RWPE2 (cell line): Measurements from ENCODE around the gene ARL4C.

Experiments used
- ATAC-seq: fragments of 200-7000 bp; cut with Tn5 transposase; 3 replicates; pipeline ENCODE4 v1.9.1; 2021; ENCODE audit warnings: low read depth
- DNase-seq: peaks from one replicate; pipeline ENCODE4 v3.0.0-alpha.2; 2020; ENCODE audit warnings: low spot score
- H3K27ac ChIP-seq: fragments of 450-650 bp; 2 replicates; pipeline ENCODE4 v1.5.1; 2017; ENCODE audit warnings: mild to moderate bottlenecking; ENCODE audit not compliant: poor library complexity, severe bottlenecking
- H3K27me3 ChIP-seq: fragments of 250-450 bp; sonication (Bioruptor Pico); 2 replicates; pipeline ENCODE4 v1.5.1; 2021; ENCODE audit warnings: mild to moderate bottlenecking, moderate library complexity; ENCODE audit not compliant: insufficient read depth, poor library complexity, severe bottlenecking
- H3K36me3 ChIP-seq: fragments of 250-450 bp; sonication (Bioruptor Pico); 2 replicates; pipeline ENCODE4 v1.5.1; 2020; ENCODE audit warnings: low read depth, mild to moderate bottlenecking, moderate library complexity
- H3K4me1 ChIP-seq: fragments of 250-450 bp; sonication (Bioruptor Pico); 2 replicates; pipeline ENCODE4 v1.5.1; 2021; ENCODE audit warnings: mild to moderate bottlenecking, moderate library complexity; ENCODE audit not compliant: insufficient read depth, poor library complexity, severe bottlenecking
- H3K4me3 ChIP-seq: fragments of 250-450 bp; sonication (Bioruptor Pico); 2 replicates; pipeline ENCODE4 v1.5.1; 2021; ENCODE audit warnings: mild to moderate bottlenecking, moderate library complexity; ENCODE audit not compliant: severe bottlenecking
- H3K9me3 ChIP-seq: fragments of 250-450 bp; sonication (Bioruptor Pico); 2 replicates; pipeline ENCODE4 v1.5.1; 2021; ENCODE audit warnings: mild to moderate bottlenecking, moderate library complexity; ENCODE audit not compliant: severe bottlenecking
- CTCF ChIP-seq: fragments of 450-650 bp; IDR thresholded peaks from one replicate; pipeline ENCODE4 v1.5.1; 2017; ENCODE audit warnings: mild to moderate bottlenecking, moderate library complexity; ENCODE audit not compliant: poor library complexity, severe bottlenecking

The ARL4C gene

DNA sequence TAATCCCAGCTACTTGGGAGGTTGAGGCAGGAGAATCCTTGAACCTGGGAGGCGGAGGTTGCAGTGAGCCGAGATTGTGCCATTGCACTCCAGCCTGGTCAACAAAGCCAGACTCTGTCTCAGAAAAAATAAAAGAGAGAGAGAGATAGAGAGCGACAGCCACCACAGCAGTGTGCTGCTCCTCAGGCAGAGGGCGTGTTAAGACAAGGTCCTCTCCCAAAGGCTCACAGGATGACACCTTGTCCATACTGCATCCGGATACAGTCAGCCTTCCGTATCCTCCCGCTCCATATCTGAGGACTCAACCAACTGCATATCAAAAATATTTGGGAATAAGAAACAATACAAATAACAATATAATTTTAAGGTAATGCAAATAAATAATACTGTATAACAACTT lies 20.1 kb downstream of the ARL4C start:
- no peaks in the 10 kb centered on the region for H3K36me3 ChIP-seq
- DNase-seq = no peak
- no peaks in the 10 kb centered on the region for H3K4me1 ChIP-seq
- H3K9me3 ChIP-seq = no peaks in the 10 kb centered on the region
- no peak for TF ChIP-seq CTCF
- H3K27me3 ChIP-seq = no peaks in the 10 kb centered on the region
- no peak overlapping the region for H3K27ac ChIP-seq
- no peak for ATAC-seq
- H3K4me3 ChIP-seq = no peak overlapping the region

- DNase-seq (no peak), ATAC-seq (no peak)
- no peak overlapping the region for H3K4me3 ChIP-seq
- H3K27me3 ChIP-seq = no peaks in the 10 kb centered on the region
- no peaks in the 10 kb centered on the region for H3K9me3 ChIP-seq
- no peak overlapping the region for H3K27ac ChIP-seq
- TF ChIP-seq CTCF = no peak
- H3K4me1 ChIP-seq = no peaks in the 10 kb centered on the region
- no peaks in the 10 kb centered on the region for H3K36me3 ChIP-seq
Observed at GRCh38 chr2:234474654-234475053, 22.2 kb downstream of the ARL4C start.

- no peak for TF ChIP-seq CTCF
- DNase-seq (no peak), ATAC-seq (no peak)
- Histone ChIP-seq H3K36me3 (no peaks in the 10 kb centered on the region), H3K4me3 (no peak overlapping the region), H3K4me1 (no peaks in the 10 kb centered on the region), H3K27me3 (no peaks in the 10 kb centered on the region), H3K9me3 (no peaks in the 10 kb centered on the region), H3K27ac (no peak overlapping the region)
Observed at GRCh38 chr2:234472155-234472554, 24.7 kb downstream of the ARL4C start.

DNA sequence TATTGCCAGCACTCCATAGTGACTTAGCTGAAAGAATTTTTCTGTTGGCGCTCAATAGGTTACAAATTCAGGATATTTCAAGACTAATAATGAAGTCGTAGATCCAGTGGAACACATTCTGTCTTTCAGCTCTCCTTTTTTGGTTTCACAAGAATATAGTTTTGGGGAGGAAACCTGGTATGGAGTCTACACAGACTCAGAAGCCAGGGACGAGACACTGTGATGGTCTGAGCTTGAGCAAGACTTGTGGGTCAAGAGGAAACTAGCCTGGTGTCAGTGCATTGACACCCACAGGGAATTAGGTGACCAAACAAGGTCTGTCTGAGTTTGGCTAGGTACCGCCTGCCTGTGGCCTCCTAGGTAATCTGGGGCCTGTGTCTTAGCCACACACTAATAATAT lies 26.9 kb downstream of the ARL4C start:
- Histone ChIP-seq H3K27ac (no peak overlapping the region), H3K4me3 (no peak overlapping the region), H3K9me3 (no peaks in the 10 kb centered on the region), H3K27me3 (no peaks in the 10 kb centered on the region), H3K4me1 (no peaks in the 10 kb centered on the region), H3K36me3 (no peaks in the 10 kb centered on the region)
- no peak for TF ChIP-seq CTCF
- DNase-seq (no peak), ATAC-seq (no peak)

- H3K4me3 ChIP-seq = no peak overlapping the region
- no peaks in the 10 kb centered on the region for H3K27me3 ChIP-seq
- peaks cover 3% of the 10 kb centered on the region for H3K4me1 ChIP-seq
- DNase-seq (no peak), ATAC-seq (no peak)
- H3K9me3 ChIP-seq = no peaks in the 10 kb centered on the region
- no peak overlapping the region for H3K27ac ChIP-seq
- H3K36me3 ChIP-seq = no peaks in the 10 kb centered on the region
- no peak for TF ChIP-seq CTCF
Observed at GRCh38 chr2:234469251-234469845, 27.5 kb downstream of the ARL4C start.
